Fibroblast of skin of back (primary cell): ENCODE results near the gene RFC1.
"Not testable (repeated sequence)": the region's sequence is repeated elsewhere in the genome, so short reads cannot be mapped to it uniquely, and the experiment has no call there.

Experiments used
- DNase-seq: peaks from one replicate; pipeline ENCODE4 v3.0.0-alpha.2; 2013

RFC1 gene

DNA sequence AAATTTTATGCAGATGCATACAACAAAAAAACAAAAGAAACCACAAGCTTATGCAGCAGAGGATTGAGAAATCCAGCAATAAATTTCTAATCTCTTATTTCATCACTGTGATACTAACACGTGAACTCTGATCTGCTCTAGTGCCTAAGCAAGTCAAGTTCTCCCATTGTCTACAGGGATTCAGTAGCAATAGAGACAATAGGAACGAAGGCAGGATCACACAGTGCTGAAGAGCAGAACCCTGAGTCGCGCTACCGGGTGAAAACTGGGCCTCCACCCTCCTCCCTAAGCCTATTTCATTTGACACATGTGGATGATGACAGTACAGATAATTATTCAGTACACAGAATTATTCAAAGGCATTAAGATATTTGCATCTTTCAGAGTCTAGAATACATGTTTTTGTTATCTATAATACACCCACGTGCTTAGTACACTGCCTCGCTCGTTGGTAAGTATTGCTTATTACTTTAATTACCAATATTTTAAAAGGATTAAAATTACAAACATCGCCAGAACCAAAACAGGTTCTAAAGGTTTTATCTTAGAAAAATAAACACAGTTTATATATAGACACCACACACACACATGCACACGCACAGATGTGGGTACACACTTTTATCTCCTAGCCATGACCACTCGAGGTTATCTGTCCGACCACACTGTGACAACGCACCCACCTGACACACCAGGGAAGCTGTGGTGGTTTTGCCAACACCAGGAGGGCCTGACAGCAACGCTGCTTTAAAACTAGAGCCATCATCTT is 60.1 kb downstream of the RFC1 start:
- no peak for DNase-seq

DNA sequence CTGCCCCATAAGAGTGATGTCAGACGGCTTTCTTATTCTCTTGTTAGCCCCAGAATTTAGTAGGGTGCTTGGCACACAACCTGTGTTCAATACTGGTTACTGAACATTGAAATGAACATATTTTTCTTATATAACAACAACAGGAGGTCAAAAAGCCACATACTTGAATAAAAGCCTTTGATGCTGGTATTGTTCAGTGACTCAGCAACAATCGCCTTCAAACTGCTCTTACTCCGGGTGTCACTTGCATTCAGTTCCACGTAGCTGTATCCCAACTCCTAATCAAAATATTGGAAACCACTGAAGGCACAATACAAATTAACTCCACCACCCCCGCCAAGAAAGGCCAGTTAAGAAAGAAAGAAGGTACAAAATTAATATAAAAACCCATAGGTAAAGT is 61.5 kb downstream of the RFC1 start:
- DNase-seq = no peak

DNA sequence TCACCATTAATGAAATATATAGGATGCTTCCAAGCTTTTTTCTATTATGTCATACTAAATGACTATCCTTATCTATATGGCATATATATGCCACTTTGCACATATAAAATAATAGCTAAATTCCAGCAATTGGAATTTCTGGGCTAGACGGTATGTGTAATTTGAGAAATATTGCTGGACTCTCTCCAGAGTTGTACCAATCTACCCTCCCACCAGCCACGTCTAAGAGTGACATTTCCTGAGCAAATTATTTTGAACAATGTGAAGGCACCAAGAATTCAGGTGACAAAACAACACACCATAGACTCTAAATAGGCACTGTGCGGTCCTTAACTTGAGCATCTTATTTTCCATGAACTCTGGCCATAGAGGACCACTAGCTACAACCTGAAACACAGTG is 62.3 kb downstream of the RFC1 start:
- DNase-seq = no peak

GRCh38 chr4:39302901-39303300 is 63.3 kb downstream of the RFC1 start:
- DNase-seq = no peak

GRCh38 chr4:39295784-39296183 is 70.4 kb downstream of the RFC1 start:
- DNase-seq = no peak

- not testable (repeated sequence) for DNase-seq
Observed at GRCh38 chr4:39292433-39292832, 73.7 kb downstream of the RFC1 start.

- DNase-seq = no peak
Observed at GRCh38 chr4:39291686-39292085, 74.5 kb downstream of the RFC1 start.

- no peak for DNase-seq
Observed at GRCh38 chr4:39287223-39287622, 78.9 kb downstream of the RFC1 start.

DNA sequence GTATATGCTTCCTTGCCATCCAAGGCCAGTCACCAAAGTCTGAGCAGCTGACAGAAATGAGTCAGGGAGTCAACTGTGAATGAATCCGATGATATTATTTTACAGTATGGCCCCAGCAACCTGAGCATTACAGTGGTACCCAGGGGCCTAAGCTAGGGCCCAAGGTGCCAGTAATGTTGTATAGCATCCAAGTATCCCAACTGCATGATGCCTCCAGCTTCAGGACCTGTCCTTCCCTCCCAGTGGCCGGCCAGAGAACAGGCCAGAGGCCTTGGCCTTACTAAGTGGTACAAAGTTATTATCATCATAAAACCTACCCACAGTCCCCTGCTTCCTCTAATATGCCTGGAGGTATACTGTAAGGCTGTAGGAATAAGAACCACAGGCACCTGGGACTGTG is 79.9 kb downstream of the RFC1 start:
- no peak for DNase-seq

DNA sequence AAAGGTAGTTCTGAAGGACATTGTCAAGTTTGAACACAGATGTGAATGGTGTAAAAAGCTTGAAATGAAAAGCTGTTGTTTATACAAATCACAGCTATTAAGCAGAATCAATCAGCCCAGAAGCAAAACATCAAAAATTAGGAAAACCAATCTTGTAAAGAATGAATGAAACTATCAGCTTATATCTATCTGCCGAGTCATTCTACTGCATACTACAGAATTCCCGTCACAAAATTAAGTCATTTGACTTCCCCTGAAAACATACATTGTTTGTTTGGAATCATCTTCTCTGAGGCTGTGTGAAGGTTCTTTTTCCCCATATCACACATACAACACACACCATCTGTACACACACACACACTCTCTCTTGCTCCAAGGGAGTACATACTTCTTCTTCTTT is 80.3 kb downstream of the RFC1 start:
- DNase-seq = no peak

DNA sequence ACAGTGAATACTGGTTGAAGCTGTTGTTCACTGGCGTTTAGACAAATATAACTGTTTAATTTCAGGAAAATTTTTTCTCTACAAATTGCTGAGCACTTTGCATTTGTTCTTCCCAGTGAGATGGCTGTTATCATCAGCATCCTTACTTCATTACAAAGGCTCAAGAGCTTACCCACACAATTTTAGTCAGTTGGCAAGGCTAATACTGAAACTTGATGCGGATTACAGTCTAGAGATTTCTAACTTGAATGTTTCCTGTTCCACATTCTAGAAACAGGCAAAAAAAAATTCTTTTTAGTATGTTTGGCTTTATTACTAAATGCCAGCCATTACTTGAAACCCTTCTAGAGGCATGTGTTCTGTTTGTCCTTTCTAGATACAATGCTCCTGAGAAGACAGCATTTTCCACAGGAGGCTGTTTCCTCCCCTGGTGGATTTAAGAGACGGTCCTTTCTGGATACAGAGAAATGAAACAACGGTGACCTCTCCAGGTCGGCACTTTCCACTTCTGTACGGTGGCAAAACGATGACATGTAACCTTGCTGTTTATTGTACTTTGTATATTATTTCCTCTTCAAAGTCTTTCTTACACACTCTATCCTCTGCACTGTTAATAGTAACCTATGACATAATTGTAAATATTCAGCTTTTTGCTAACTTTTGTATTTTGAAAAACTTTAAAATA is 80.9 kb downstream of the RFC1 start:
- DNase-seq = no peak

- DNase-seq = no peak
Observed at GRCh38 chr4:39280770-39281169, 85.4 kb downstream of the RFC1 start.

DNA sequence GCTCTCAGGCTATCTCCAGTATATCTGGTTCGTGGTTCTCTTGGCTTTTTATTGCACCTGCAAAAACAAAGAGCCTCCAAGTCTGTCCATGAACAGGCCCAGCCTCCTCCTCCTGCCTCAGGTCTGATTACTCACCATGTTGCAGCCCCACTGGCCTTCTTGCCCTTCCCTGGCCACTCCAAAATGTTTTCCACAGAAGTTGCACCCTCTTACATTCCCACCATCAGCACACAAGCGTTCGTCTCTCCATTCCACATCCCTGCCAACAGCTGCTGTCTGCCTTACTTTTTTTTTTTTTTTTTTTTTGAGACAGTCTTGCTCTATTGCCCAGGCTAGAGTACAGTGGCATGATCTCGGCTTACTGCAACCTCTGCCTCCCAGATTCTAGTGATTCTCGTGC is 86.7 kb downstream of the RFC1 start:
- DNase-seq = no peak

DNA sequence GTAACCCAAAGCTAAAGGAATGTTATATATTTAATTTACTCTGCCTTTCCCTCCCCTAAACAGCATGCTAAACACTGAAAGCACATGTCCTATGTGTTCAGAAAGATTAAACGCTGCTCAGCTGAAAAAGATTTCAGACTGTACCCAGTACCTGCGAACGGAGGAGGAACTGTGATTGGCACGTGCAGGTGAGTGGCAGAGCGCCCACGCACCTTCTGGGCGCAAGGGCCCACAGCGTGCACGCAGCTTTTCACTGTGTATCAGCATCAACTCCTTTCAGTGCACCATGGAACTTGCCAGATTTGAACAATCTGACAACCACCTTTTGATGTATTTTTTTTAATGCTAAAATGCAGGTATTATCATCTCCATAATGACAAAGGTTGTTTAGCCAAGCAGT is 87.7 kb downstream of the RFC1 start:
- DNase-seq = no peak

- DNase-seq = not testable (repeated sequence)
Observed at GRCh38 chr4:39277661-39278060, 88.5 kb downstream of the RFC1 start.

GRCh38 chr4:39274503-39274902 is 91.7 kb downstream of the RFC1 start:
- no peak for DNase-seq

- DNase-seq = no peak
Observed at GRCh38 chr4:39263895-39264294, 102.3 kb downstream of the RFC1 start.

GRCh38 chr4:39259571-39260330 is 106.4 kb downstream of the RFC1 start:
- DNase-seq = peak; percentile 66

GRCh38 chr4:39256436-39256835 is 109.7 kb downstream of the RFC1 start:
- peak; percentile 74 for DNase-seq

GRCh38 chr4:39255871-39256270 is 110.3 kb downstream of the RFC1 start:
- DNase-seq = no peak

DNA sequence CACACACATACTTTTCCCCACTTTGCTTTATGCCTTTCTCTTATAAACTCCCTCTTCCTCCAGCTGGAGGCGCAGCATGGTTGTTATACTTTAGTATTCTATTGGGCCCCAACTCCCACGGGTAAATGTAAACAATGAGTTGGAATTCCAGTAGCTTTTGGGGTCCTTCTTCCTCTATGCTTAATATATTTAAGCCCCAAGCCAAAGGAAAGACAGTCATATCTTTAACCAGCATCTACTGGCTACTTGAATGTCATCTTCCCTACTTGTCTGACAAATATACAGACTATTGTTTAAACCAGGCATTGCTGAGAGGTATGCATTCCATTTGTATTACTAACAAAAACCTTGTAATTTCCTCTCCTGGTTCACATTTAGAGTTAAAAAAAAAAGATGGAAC is 110.9 kb downstream of the RFC1 start:
- peak; percentile 70 for DNase-seq

- no peak for DNase-seq
Observed at GRCh38 chr4:39243462-39243861, 122.7 kb downstream of the RFC1 start.
